ENCODE data around the gene FRMPD2. TPM values are rescaled to one million over a fixed set of nuclear protein-coding genes. Genes with fewer than 3 reads are reported as not detected.
"Not testable (repeated sequence)": the region's sequence is repeated elsewhere in the genome, so short reads cannot be mapped to it uniquely, and the experiment has no call there.

FRMPD2 gene
- total and polyA plus RNA-seq, 3 donors from 2014 or later, result 6.4 to 18.7 (median 8.3) TPM

DNA sequence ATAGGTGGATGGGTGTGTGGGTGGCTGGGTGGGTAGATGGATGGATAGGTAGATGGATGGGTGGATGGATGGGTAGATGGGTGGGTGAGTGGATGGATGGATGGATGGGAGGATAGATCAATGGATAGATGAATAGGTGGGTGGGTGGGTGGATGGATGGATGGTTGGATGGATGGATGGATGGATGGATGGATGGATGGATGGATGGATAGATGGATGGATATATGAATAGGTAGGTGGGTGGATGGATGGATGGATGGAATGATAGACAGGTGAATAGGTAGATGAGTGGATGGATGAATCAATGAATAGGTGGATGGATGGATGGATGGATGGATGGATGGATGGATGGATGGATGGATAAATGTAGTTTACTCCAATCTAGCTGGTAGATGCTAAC is 52.7 kb downstream of the FRMPD2 start:
- Histone ChIP-seq H3K27ac (no peak overlapping the region), H3K4me1 (no peaks in the 10 kb centered on the region), H3K9me3 (no peaks in the 10 kb centered on the region), H3K4me3 (no peak overlapping the region), H3K27me3 (no peaks in the 10 kb centered on the region), H3K36me3 (ENCODE audit: low read depth, missing control alignments) (no peaks in the 10 kb centered on the region)
- no peak for TF ChIP-seq CTCF (IDR thresholded peaks at IDR 0.05)
- TF ChIP-seq POLR2A (IDR thresholded peaks at IDR 0.05), result no peak
- no peak for DNase-seq
- intact Hi-C loops (cut with DNase I; ENCODE audit: low total_unique reads), result no loop called here

GRCh38 chr10:48221031-48221430 is 53.5 kb downstream of the FRMPD2 start:
- H3K9me3 ChIP-seq; H3K27ac ChIP-seq; H3K36me3 ChIP-seq (ENCODE audit: low read depth, missing control alignments); DNase-seq; H3K4me1 ChIP-seq; intact Hi-C loops (cut with DNase I; ENCODE audit: low total_unique reads); H3K4me3 ChIP-seq; H3K27me3 ChIP-seq: not testable (repeated sequence)
- 96 to 98% methylated on average over 3 of the region's 3 CpGs for WGBS, 2 donors

GRCh38 chr10:48219194-48219593 is 55.3 kb downstream of the FRMPD2 start:
- no peaks in the 10 kb centered on the region for H3K27me3 ChIP-seq
- 84 to 100% methylated on average over 1 of the region's 1 CpG for WGBS, 2 donors
- DNase-seq, result no peak
- no peaks in the 10 kb centered on the region for H3K4me1 ChIP-seq
- no peak for TF ChIP-seq CTCF (IDR thresholded peaks at IDR 0.05)
- TF ChIP-seq POLR2A (IDR thresholded peaks at IDR 0.05), result no peak
- H3K36me3 ChIP-seq (ENCODE audit: low read depth, missing control alignments), result no peaks in the 10 kb centered on the region
- intact Hi-C loops (cut with DNase I; ENCODE audit: low total_unique reads), result no loop called here
- H3K4me3 ChIP-seq, result no peak overlapping the region
- H3K9me3 ChIP-seq, result no peaks in the 10 kb centered on the region
- no peak overlapping the region for H3K27ac ChIP-seq

DNA sequence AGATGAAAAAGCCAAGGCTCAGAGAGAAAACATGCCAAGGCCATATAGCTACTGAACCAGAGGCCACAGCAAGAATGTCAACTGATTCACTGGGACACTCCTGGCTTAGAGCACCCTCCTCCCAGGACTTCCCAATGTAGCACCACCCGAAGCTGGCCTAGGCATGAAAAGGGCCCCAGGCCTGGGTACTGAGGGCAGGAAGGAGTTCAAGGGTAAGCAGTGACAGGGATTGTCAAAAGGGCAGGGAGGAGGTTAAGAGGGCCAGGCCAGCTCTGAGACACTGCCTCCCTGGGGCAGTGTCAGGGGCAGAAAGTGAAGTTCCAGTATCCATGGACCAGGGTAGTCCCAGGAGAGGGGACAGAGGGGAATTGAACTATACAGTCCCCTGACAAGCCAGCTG is 57.8 kb downstream of the FRMPD2 start:
- intact Hi-C loops (cut with DNase I; ENCODE audit: low total_unique reads), result no loop called here
- TF ChIP-seq POLR2A (IDR thresholded peaks at IDR 0.05) (no peak), CTCF (IDR thresholded peaks at IDR 0.05) (no peak)
- Histone ChIP-seq H3K27me3 (no peaks in the 10 kb centered on the region), H3K4me1 (no peaks in the 10 kb centered on the region), H3K36me3 (ENCODE audit: low read depth, missing control alignments) (no peaks in the 10 kb centered on the region), H3K9me3 (no peaks in the 10 kb centered on the region), H3K27ac (no peak overlapping the region), H3K4me3 (no peak overlapping the region)
- WGBS, 2 donors, result 88 to 91% methylated on average over 1 of the region's 1 CpG
- DNase-seq, result no peak

GRCh38 chr10:48216204-48216505 is 58.3 kb downstream of the FRMPD2 start:
- Histone ChIP-seq H3K27ac (no peak overlapping the region), H3K4me1 (no peaks in the 10 kb centered on the region), H3K9me3 (no peaks in the 10 kb centered on the region), H3K27me3 (no peaks in the 10 kb centered on the region), H3K36me3 (ENCODE audit: low read depth, missing control alignments) (no peaks in the 10 kb centered on the region), H3K4me3 (no peak overlapping the region)
- intact Hi-C loops (cut with DNase I; ENCODE audit: low total_unique reads), result no loop called here
- DNase-seq, result no peak
- no peak for TF ChIP-seq POLR2A (IDR thresholded peaks at IDR 0.05)
- no peak for TF ChIP-seq CTCF (IDR thresholded peaks at IDR 0.05)
